GM12878 (cell line): ENCODE results near the gene TXNDC9. TPM values are rescaled to one million over a fixed set of nuclear protein-coding genes. Genes with fewer than 3 reads are reported as not detected.

Experiments
- ATAC-seq: fragments of 200-7000 bp; cut with Tn5 transposase; 3 replicates; pipeline ENCODE4 v1.9.1; 2020; ENCODE audit warnings: mild to moderate bottlenecking, moderate library complexity
- BruUV-seq: library from RNA; stranded (reverse); fragments of 400-500 nt; replicated peaks from 2 replicates; lab custom pipeline; 2021; lab: Mats Ljungman, UMichigan
- CTCF ChIA-PET: fragments of 300-600 bp; sonication (Branson Sonifier 250); formaldehyde crosslinking; extraction: SDS; loops from one replicate; lab custom pipeline; 2021; ENCODE audit warnings: inconsistent platforms; lab: Yijun Ruan, JAX
- POLR2A ChIA-PET: fragments of 350-600 bp; formaldehyde crosslinking; extraction: SDS; loops from one replicate; lab custom pipeline; 2021; ENCODE audit warnings: inconsistent platforms; lab: Charles Lee
- RAD21 ChIA-PET: fragments of 300-600 bp; sonication (Branson Sonifier 250); formaldehyde crosslinking; loops from one replicate; lab custom pipeline; 2023; ENCODE audit warnings: antibody characterized with exemption; ENCODE audit not compliant: unreplicated experiment; lab: Charles Lee
- SMC1A ChIA-PET: fragments of 300-600 bp; sonication (Branson Sonifier 250); formaldehyde crosslinking; loops from one replicate; lab custom pipeline; 2023; ENCODE audit not compliant: unreplicated experiment, uncharacterized antibody; lab: Charles Lee
- DNase-seq: peaks from one replicate; pipeline ENCODE4 v3.0.0-alpha.2; 2011; ENCODE audit warnings: low read depth, low spot score
- FAIRE-seq: peaks from 3 replicates; lab custom pipeline; 2011; peaks lifted over from hg19 to GRCh38; lab: Jason Lieb, UNC
- H2AFZ ChIP-seq: 2 replicates; pipeline ENCODE4 v1.6.0; 2011; ENCODE audit warnings: low read depth, low read length, control low read depth; ENCODE audit not compliant: control insufficient read depth
- H3K27ac ChIP-seq: 2 replicates; pipeline ENCODE4 v1.5.1; 2011; ENCODE audit warnings: control low read depth; ENCODE audit not compliant: control insufficient read depth, insufficient read depth
- H3K27me3 ChIP-seq, 2 experiments: replicated peaks in 1 of 2; 2 replicates each; pipeline versions ENCODE4 v1.6.0 to v1.6.1; 2011; ENCODE audit warnings: low read length in 1 of 2; ENCODE audit not compliant: control insufficient read depth in 2 of 2, insufficient read depth in 2 of 2
- H3K36me3 ChIP-seq, 2 experiments: 2 replicates each; pipeline ENCODE4 v1.5.1; 2011; ENCODE audit warnings: low read length in 1 of 2; ENCODE audit not compliant: control insufficient read depth in 2 of 2, insufficient read depth in 2 of 2
- H3K4me1 ChIP-seq: 2 replicates; pipeline ENCODE4 v1.6.1; 2011; ENCODE audit warnings: mild to moderate bottlenecking, low read length, moderate library complexity, mixed read lengths; ENCODE audit not compliant: control insufficient read depth, insufficient read depth
- H3K4me2 ChIP-seq: 2 replicates; pipeline ENCODE4 v1.6.0; 2011; ENCODE audit warnings: control low read depth; ENCODE audit not compliant: control insufficient read depth, insufficient read depth
- H3K4me3 ChIP-seq: fragments of 200-600 bp; sonication (generic); 2 replicates; pipeline ENCODE4 v1.5.1; 2016
- H3K79me2 ChIP-seq: 2 replicates; pipeline ENCODE4 v1.6.0; 2011; ENCODE audit warnings: low read length; ENCODE audit not compliant: control insufficient read depth, insufficient read depth
- H3K9ac ChIP-seq: 2 replicates; pipeline ENCODE4 v1.8.0; 2011; ENCODE audit warnings: low read length, control low read depth, mixed read lengths; ENCODE audit not compliant: control insufficient read depth, insufficient read depth
- H3K9me3 ChIP-seq: replicated peaks from 3 replicates; pipeline ENCODE4 v1.5.1; 2011; ENCODE audit warnings: mild to moderate bottlenecking, low read length; ENCODE audit not compliant: control insufficient read depth, insufficient read depth
- H4K20me1 ChIP-seq: 2 replicates; pipeline ENCODE4 v1.6.0; 2011; ENCODE audit not compliant: control insufficient read depth, insufficient read depth
- BCL3 ChIP-seq: IDR thresholded peaks from 2 replicates; pipeline ENCODE4 v1.6.1; 2011; ENCODE audit warnings: borderline replicate concordance, low read depth, mild to moderate bottlenecking, moderate library complexity, low read length; ENCODE audit not compliant: insufficient read depth, poor library complexity, severe bottlenecking
- BCLAF1 ChIP-seq: fragments of 450-650 bp; IDR thresholded peaks from 2 replicates; pipeline ENCODE4 v1.6.1; 2017; ENCODE audit warnings: antibody characterized with exemption, mild to moderate bottlenecking, moderate library complexity
- HDAC6 ChIP-seq: fragments of 200-600 bp; sonication (generic); IDR thresholded peaks from one replicate; pipeline ENCODE4 v1.8.0; 2017; ENCODE audit warnings: antibody characterized with exemption; ENCODE audit not compliant: unreplicated experiment
- IKZF2 ChIP-seq, 2 experiments: fragments of 450-650 bp; IDR thresholded peaks; 2 replicates each; pipeline ENCODE4 v1.6.1; 2017; ENCODE audit warnings: mild to moderate bottlenecking in 2 of 2, moderate library complexity in 2 of 2
- MTA3 ChIP-seq: IDR thresholded peaks from 2 replicates; pipeline ENCODE4 v1.6.1; 2012; ENCODE audit warnings: low read length, inconsistent platforms, borderline replicate concordance
- MYB ChIP-seq: fragments of 150-350 bp; IDR thresholded peaks from 2 replicates; pipeline ENCODE4 v1.6.1; 2014; ENCODE audit warnings: mild to moderate bottlenecking, low read depth, low read length, borderline replicate concordance
- NFIC ChIP-seq: IDR thresholded peaks from 2 replicates; pipeline ENCODE4 v1.6.1; 2012; ENCODE audit warnings: low read depth, mild to moderate bottlenecking, inconsistent platforms, low read length, moderate library complexity
- NKRF ChIP-seq: fragments of 450-650 bp; conservative IDR thresholded peaks from 2 replicates; pipeline ENCODE4 v1.6.1; 2017; ENCODE audit warnings: mild to moderate bottlenecking, moderate library complexity
- PRDM15 ChIP-seq: fragments of 450-650 bp; formaldehyde crosslinking; IDR thresholded peaks from 2 replicates; pipeline ENCODE4 v1.4.0; 2020; ENCODE audit warnings: mild to moderate bottlenecking, moderate library complexity
- RAD21 ChIP-seq: IDR thresholded peaks from 2 replicates; pipeline ENCODE4 v1.6.1; 2011; ENCODE audit warnings: mild to moderate bottlenecking, low read depth, low read length, moderate library complexity; ENCODE audit not compliant: insufficient read depth
- SREBF2 ChIP-seq: IDR thresholded peaks from 2 replicates; pipeline ENCODE4 v1.6.1; 2012; ENCODE audit warnings: mild to moderate bottlenecking, low read length
- SUZ12 ChIP-seq: fragments of 200-600 bp; sonication (generic); IDR thresholded peaks from one replicate; pipeline ENCODE4 v1.6.1; 2018; ENCODE audit warnings: antibody characterized with exemption, mild to moderate bottlenecking; ENCODE audit not compliant: unreplicated experiment
- WGBS: methylation state at CpG from one replicate; pipeline ENCODE4 v1.1.6; 2016; ENCODE audit warnings: low lambda C conversion rate; ENCODE audit not compliant: insufficient replicate concordance, insufficient coverage; ENCODE audit errors: missing lambda C conversion rate; 5-methylcytosine and 5-hydroxymethylcytosine counted together
- in situ Hi-C: fragments of 300-500 bp; cut with MboI; formaldehyde crosslinking; loops from 9 replicates; pipeline ENCODE4 v1.14.3; 2018; ENCODE audit warnings: mixed read lengths
- intact Hi-C: fragments of 100-400 bp; cut with micrococcal nuclease; formaldehyde crosslinking; loops from one replicate; pipeline ENCODE4 v1.14.2; 2022; ENCODE audit not compliant: unreplicated experiment
- polyA plus RNA-seq, 11 experiments: library from polyadenylated mRNA; depleted of rRNA in 4 of 11; unstranded in 6 of 11; stranded (reverse) in 5 of 11; fragments of >200 nt; fragmentation: Nextera tagmentation in 4 of 11; fragmentation: Illumina TruSeq in 1 of 11; extraction: Ambion mirVana in 4 of 11; extraction: Trizol in 1 of 11; gene quantifications; 1 replicate in 1 of 11; 2 replicates in 10 of 11; pipeline versions ENCODE4 v1.2.1 to v1.2.3, GENCODE V29; 2011 to 2016; ENCODE audit warnings: inconsistent platforms in 2 of 11, missing spikeins in 2 of 11, low read depth in 1 of 11
- total RNA-seq, 4 experiments: library from RNA; depleted of rRNA in 3 of 4; stranded (reverse); fragments of >200 nt in 3 of 4; fragmentation: Illumina TruSeq in 1 of 4; extraction: Trizol in 1 of 4; gene quantifications; 2 replicates each; pipeline versions ENCODE4 v1.2.1 to v1.2.3, GENCODE V29; 2013 to 2021

Gene TXNDC9
- total and polyA plus RNA-seq, 10 of the 15 experiments (the other 5 are each of a cell fraction or from before 2014, with no cell fraction given), result 27.0 to 170 (median 50.9) TPM

- no peaks in the 10 kb centered on the region for H4K20me1 ChIP-seq
- no peak overlapping the region for H3K27ac ChIP-seq
- H3K4me3 ChIP-seq, result no peak overlapping the region
- H3K79me2 ChIP-seq, result no peaks in the 10 kb centered on the region
- ATAC-seq (no peak), FAIRE-seq (no peak), DNase-seq (no peak)
- CTCF ChIA-PET, result interaction anchor here (1.2 to 1.4 kb wide), 2 partner anchors 9 to 17 kb away, joined by 3 read pairs; no protein-coding TSS in a partner anchor
- H3K4me1 ChIP-seq, result 0 out of 2 replicates have a peak, but pooled peaks cover 4% of the 10 kb centered on the region
- BruUV-seq, result no TSS peak
- in situ Hi-C loops (no loop called here), intact Hi-C loops (no loop called here)
- SMC1A ChIA-PET, result interaction anchor here (0.9 to 1.0 kb wide), 3 partner anchors 8 to 18 kb away, joined by 3 to 5 read pairs (median 3); no protein-coding TSS in a partner anchor
- RAD21 ChIA-PET, result interaction anchor here (0.7 kb wide), 1 partner anchor 16 kb away, joined by 3 read pairs; no protein-coding TSS in a partner anchor
- no peak overlapping the region for H3K9ac ChIP-seq
- H3K9me3 ChIP-seq, result no peaks in the 10 kb centered on the region
- H3K4me2 ChIP-seq, result no peak overlapping the region
- peaks cover 3 to 13% of the 10 kb centered on the region in 2 experiments; a peak in 2 of 4 replicates for H3K36me3 ChIP-seq
- H3K27me3 ChIP-seq, result no peaks in the 10 kb centered on the region
- POLR2A ChIA-PET, result no interaction called here
- H2AFZ ChIP-seq, result no peak overlapping the region
- WGBS, result 96% methylated on average over 2 of the region's 2 CpGs
- TF ChIP-seq BCLAF1 (no peak), RAD21 (no peak), NKRF (no peak), BCL3 (no peak), PRDM15 (no peak), IKZF2 (IDR thresholded peaks at IDR 0.05) (no peak), NFIC (no peak), MTA3 (no peak), HDAC6 (no peak), SUZ12 (no peak), SREBF2 (no peak), MYB (no peak)
Observed at GRCh38 chr2:99382143-99382542, 46.0 kb upstream of the TXNDC9 start.
